ENCODE data around the gene TMBIM6.

- TF ChIP-seq CTCF (IDR thresholded peaks at IDR 0.05; ENCODE audit: low read length) (no peak), EZH2 (optimal IDR thresholded peaks at IDR 0.05; ENCODE audit: low read depth, low read length) (no peak), EZH2phosphoT487 (IDR thresholded peaks at IDR 0.05; ENCODE audit: low read length) (no peak)
Observed at GRCh38 chr12:49707812-49708147, 33.6 kb upstream of the TMBIM6 start.
